NCI-H2196 (cell line): ENCODE data around the gene POLR1A.

Source experiments
- DNase-seq: peaks from one replicate; lab custom pipeline; 2025; ENCODE audit not compliant: unreplicated experiment; lab: John Stamatoyannopoulos, UW

POLR1A gene

GRCh38 chr2:86038291-86039081 lies 67.2 kb downstream of the POLR1A start:
- no peak for DNase-seq

DNA sequence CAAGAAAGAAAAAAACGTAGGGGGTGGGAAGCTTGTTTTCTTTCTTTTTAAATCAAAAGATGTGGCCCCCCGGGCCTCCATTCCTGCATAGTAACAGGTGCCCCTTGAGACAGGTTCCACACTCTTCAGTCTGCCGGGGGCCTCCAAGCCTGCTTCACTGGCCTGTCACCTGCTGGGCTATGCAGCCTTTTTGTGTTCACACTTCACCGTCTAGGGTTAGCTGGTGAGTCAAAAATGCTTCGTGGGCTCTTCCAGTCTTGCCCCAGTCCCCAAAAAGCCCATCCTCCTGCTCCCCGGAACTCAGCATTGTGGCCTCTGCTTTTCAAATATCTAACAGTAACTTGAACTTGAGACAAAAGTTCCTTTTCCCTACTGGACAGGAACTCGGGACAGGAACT lies 67.9 kb downstream of the POLR1A start:
- no peak for DNase-seq

GRCh38 chr2:86037141-86037794 lies 68.4 kb downstream of the POLR1A start:
- DNase-seq, result peak; percentile 40

DNA sequence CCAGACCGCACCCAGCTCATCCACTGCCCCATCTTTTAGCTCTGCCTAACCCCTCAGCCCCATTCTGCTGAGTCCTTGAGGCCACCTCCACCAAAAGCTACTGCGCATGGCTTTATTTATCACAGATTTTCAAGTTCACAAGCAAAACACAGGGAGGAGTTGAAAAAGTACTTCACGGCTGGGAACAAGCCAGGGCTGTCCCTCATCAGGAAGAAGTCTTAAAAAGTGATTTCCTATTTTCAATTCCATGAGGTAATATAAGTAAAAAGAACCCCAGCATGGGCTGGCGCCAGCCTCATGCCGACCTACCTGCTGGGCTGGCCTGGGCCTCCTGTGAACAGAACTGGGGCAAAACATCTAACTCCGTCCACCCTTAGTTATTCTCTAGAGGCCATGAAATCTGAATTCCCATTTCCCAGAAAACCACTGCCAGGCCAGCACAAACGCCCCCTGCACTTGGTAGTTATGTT lies 69.0 kb downstream of the POLR1A start:
- no peak for DNase-seq

DNA sequence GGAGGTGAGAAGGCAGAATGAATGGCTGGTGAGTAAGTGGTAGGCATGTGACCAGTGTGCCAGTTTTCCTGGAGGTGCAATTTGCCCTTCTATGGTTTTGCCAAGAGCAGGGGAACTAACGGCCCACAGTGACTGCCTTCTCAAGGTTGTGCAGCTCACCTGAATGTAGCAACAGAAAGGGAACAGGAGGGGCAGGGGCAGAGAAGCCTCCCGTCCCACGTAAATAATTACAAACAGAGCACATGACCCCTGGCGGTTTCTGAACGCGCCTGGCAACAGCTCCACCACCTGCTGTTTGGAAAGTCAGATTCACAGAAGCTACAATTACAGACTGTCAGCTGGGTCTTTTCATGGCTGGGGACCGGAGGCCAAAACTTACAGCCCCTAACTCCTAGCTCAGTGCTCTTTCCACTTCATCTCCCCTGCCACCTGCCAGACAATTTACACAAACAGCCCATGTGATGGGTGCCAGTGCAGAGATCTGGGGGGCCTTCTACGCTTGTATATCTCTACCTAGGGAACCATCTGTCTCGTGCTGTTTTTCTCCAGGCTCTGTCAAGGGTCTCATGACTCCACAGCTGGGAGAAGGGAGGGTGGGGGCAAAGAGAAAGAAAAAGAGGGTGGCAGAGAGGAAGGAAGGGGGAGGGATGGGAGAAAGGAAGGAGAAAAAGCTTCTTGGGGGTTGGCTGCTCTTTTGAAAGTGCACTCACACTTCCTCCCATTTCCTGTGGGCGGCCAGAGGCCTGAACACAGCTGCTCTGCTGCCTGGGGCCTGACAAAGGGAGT lies 69.6 kb downstream of the POLR1A start:
- DNase-seq, result peak; percentile 69

DNA sequence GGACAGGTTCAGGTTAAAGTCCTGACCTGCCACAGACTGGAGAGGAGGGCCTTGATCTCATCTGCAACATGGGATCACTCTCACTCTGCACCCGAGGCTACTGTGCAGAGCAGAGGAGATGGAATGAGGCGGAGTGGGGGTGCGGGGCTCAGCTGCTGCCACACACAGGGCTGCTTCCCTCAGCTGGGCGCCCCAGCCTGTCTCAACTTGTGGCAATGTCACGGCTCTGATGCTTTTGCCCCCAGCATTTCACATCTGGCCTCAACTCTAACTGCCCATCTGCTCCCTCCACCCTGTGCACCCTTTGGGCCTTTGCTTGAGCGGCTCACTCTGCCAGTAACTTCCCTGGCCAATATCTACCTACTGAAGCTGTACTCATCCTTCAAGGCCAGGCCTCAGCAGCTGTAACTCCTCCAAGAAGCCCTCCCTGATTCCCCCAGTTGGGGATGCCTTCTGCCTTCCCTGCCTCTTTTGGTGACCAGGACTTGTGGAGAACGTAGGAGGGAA lies 70.3 kb downstream of the POLR1A start:
- no peak for DNase-seq

- DNase-seq, result no peak
These were observed 71.7 kb downstream of the POLR1A start for GRCh38 chr2:86033751-86034692.

GRCh38 chr2:86032861-86033595 lies 72.7 kb downstream of the POLR1A start:
- no peak for DNase-seq

DNA sequence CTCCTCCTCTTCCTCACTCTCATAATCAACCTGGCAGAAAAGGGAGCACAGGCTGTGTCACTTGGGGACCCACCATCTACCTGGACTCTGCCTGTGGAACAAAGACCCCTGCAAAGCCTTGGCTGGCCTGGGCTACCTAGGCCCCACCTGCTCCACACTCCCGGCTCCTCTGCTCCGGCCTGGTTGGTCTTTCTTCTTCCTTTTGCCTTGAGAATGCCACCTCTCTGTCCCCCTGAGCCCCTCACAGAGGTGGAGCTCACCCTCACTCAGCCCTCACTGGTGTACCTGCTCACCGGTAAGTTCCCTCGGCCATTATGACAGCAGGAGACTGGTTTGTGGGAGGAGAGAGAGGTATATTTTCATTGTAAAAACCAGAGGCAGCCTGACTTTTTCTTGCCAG lies 74.1 kb downstream of the POLR1A start:
- DNase-seq, result no peak

- no peak for DNase-seq
These were observed 74.5 kb downstream of the POLR1A start for GRCh38 chr2:86031151-86031550.

DNA sequence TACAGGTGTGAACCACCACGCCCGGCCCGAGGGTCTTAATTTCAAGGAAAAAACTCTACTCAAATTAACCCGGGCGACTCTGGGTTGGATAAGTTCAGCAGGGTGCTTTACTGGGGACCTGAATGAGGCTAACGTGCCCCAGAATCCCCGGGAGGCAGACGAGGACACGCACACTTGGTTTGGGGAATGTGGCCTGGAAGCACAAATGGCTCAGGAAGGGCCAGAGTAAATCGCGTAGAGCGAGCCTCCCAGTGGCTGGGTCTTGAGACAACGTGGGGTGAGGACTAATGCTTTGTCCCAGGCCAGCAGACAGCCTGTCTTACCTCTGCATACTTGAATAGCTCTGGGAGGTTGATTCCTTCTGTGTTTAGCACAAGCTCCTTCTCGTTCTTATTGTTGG lies 75.8 kb downstream of the POLR1A start:
- no peak for DNase-seq

GRCh38 chr2:86028766-86029381 lies 76.8 kb downstream of the POLR1A start:
- no peak for DNase-seq

- DNase-seq, result no peak
These were observed 77.5 kb downstream of the POLR1A start for GRCh38 chr2:86027922-86028765.

- DNase-seq, result no peak
These were observed 78.3 kb downstream of the POLR1A start for GRCh38 chr2:86027196-86027921.

- DNase-seq, result no peak
These were observed 79.0 kb downstream of the POLR1A start for GRCh38 chr2:86026744-86027065.

GRCh38 chr2:86025976-86026743 lies 79.5 kb downstream of the POLR1A start:
- no peak for DNase-seq

DNA sequence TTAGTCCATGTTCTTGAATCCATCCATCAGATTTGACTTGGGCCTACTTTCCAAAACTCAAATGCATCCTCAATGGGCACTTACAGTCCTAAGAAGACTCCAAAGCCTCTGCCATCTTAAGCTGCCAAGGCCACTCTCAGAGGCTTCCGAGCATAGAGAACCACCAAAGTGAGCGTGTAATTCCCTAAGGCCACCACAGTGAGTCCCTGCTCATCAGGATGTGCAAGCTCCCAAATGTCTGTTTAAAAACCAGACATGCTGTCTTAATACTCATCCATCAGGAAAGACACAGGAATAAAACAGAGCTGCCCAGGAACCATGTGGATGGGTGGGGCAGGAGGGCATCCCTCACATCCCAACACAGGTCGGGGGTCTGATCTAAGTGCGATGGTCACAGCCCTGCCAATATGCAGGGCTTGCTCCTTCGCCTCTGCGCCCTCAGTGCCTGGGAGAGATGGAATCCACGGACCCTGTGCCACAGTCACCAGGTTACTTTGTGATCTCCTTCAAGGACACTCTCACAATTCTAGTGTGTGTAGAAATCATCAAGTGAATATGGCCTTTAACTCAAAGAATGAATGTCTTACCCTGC lies 80.4 kb downstream of the POLR1A start:
- no peak for DNase-seq
